ENCODE results near the gene CPSF4. TPM values are rescaled to one million over a fixed set of nuclear protein-coding genes. Genes with fewer than 3 reads are reported as not detected.

CPSF4 gene
- total RNA-seq, 1 experiment from 2014 or later: 67.0 TPM

GRCh38 chr7:99390941-99391602 is 47.7 kb upstream of the CPSF4 start:
- POLR2A ChIA-PET: no interaction called here
- Histone ChIP-seq H3K27me3 (ENCODE audit: insufficient read depth, low read length) (no peaks in the 10 kb centered on the region), H3K4me2 (ENCODE audit: low read length) (no peak overlapping the region), H3K4me1 (ENCODE audit: control insufficient read depth in 1 of 2, insufficient read depth in 2 of 2, low read length in 2 of 2) (peaks cover 0 to 16% of the 10 kb centered on the region in 2 experiments; a peak in 1 of 4 replicates), H3K9ac (ENCODE audit: low read length) (no peak overlapping the region), H3K36me3 (ENCODE audit: control insufficient read depth in 1 of 2, insufficient read depth in 2 of 2, low read length in 2 of 2) (peaks cover 12 to 32% of the 10 kb centered on the region in 2 experiments), H3K27ac (ENCODE audit: low read depth, low read length) (no peak overlapping the region), H3K79me2 (ENCODE audit: insufficient read depth, low read length) (no peaks in the 10 kb centered on the region; the same call in 1 of the 2 replicates), H3K9me2 (ENCODE audit: insufficient read depth) (no peaks in the 10 kb centered on the region), H4K20me1 (ENCODE audit: insufficient read depth) (no peaks in the 10 kb centered on the region; the same call in 1 of the 2 replicates), H3K9me3 (ENCODE audit: control insufficient read depth in 1 of 2, insufficient read depth in 1 of 2, low read depth in 1 of 2, low read length in 2 of 2) (no peaks in the 10 kb centered on the region), H3K4me3 (replicated peaks in 1 of 2; ENCODE audit: low read depth in 1 of 2, low read length in 2 of 2) (no peak overlapping the region), H2AFZ (ENCODE audit: low read depth, low read length, poor library complexity, severe bottlenecking) (no peak overlapping the region)
- intact Hi-C loops (cut with micrococcal nuclease): no loop called here
- TF ChIP-seq SRF (IDR thresholded peaks at IDR 0.05; ENCODE audit: low read depth): no peak
- no peak for TF ChIP-seq POLR2AphosphoS5 (IDR thresholded peaks at IDR 0.05; ENCODE audit: low read depth, low read length)
- TF ChIP-seq, protein P1, sequence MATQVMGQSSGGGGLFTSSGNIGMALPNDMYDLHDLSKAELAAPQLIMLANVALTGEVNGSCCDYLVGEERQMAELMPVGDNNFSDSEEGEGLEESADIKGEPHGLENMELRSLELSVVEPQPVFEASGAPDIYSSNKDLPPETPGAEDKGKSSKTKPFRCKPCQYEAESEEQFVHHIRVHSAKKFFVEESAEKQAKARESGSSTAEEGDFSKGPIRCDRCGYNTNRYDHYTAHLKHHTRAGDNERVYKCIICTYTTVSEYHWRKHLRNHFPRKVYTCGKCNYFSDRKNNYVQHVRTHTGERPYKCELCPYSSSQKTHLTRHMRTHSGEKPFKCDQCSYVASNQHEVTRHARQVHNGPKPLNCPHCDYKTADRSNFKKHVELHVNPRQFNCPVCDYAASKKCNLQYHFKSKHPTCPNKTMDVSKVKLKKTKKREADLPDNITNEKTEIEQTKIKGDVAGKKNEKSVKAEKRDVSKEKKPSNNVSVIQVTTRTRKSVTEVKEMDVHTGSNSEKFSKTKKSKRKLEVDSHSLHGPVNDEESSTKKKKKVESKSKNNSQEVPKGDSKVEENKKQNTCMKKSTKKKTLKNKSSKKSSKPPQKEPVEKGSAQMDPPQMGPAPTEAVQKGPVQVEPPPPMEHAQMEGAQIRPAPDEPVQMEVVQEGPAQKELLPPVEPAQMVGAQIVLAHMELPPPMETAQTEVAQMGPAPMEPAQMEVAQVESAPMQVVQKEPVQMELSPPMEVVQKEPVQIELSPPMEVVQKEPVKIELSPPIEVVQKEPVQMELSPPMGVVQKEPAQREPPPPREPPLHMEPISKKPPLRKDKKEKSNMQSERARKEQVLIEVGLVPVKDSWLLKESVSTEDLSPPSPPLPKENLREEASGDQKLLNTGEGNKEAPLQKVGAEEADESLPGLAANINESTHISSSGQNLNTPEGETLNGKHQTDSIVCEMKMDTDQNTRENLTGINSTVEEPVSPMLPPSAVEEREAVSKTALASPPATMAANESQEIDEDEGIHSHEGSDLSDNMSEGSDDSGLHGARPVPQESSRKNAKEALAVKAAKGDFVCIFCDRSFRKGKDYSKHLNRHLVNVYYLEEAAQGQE (IDR thresholded peaks at IDR 0.05; ENCODE audit: low read depth): no peak
- TF ChIP-seq ZBTB33 (IDR thresholded peaks at IDR 0.05; ENCODE audit: extremely low read depth, insufficient replicate concordance, low read length): no peak
- TF ChIP-seq ATF3 (IDR thresholded peaks at IDR 0.05): no peak
- TF ChIP-seq YY1 (IDR thresholded peaks at IDR 0.05; ENCODE audit: extremely low read depth, insufficient replicate concordance, low read depth, low read length): no peak
- TF ChIP-seq TCF7L2 (IDR thresholded peaks at IDR 0.05; ENCODE audit: borderline replicate concordance, extremely low read depth, insufficient read depth, insufficient read length): no peak
- no peak for TF ChIP-seq SIN3A (IDR thresholded peaks at IDR 0.05; ENCODE audit: low read depth)
- CTCF ChIA-PET: no interaction called here
- DNase-seq (ENCODE audit: low read depth, low spot score) (no peak), ATAC-seq (no peak)
- RAD21 ChIA-PET (ENCODE audit: low non-redundant PET in 1 of 2, low total read pairs in 2 of 2, uncharacterized antibody in 2 of 2, unreplicated experiment in 2 of 2): no interaction called here
- BruUV-seq (replicated peaks): no TSS peak
